Limb (tissue), 2 donors: Measurements from ENCODE around the gene ESF1.
"Not testable (repeated sequence)": the region's sequence is repeated elsewhere in the genome, so short reads cannot be mapped to it uniquely, and the experiment has no call there.

Experiments used
- DNase-seq, 2 donors: peaks; one replicate each; pipeline ENCODE4 v3.0.0-alpha.2; 2016; ENCODE audit errors: extremely low spot score in 2 of 2

Gene ESF1

DNA sequence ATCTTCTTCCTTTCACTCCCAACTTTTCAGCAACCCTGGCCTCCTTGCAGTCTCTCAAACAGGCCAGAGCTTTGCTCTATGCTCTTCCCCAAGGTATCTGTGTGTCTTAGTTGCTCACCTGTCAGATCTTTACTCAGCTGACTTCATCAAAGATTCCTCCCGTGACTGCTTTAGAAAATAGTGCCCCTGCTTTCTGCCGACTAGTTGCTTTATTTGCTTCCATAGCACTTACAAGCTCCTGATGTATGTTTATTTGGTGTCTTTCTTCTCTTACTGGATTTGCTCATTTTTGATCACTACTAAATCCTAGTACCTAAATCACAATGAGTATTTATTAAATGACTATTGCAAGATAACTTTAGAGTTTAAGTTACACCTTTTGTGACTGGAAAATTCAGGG is 6.0 kb upstream of the ESF1 start:
- no peak for DNase-seq

DNA sequence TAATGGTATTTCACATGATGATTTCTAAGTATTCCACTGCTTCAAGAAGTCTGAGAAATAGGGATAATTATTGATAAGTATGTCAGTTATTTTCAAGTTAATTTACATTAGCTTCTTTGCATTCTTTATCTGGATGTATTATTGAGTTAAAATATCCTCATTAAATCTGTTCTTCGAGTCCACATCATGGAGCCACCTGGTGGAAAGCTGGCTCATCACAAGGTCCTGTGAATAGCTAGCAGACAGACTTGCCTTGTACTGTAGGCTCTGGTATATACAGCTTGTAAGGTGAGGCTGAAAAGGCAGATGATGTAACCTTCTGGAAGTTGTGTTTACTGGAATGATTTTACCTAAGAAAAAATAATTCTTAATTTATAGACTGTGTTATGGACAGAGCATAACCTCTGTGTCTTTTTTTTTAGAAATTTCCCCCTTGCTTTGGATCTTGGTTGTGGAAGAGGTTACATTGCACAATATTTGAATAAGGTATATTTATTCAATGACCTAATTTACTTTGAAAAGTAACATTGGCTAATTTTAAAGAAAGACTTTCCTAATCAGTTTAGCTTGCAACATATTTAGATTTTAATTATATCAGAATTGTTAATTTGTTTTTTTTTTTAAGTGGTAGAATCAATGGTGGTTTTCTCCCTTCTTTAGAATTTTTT is 3.6 kb upstream of the ESF1 start:
- peak; percentile 43 to 56 for DNase-seq

DNA sequence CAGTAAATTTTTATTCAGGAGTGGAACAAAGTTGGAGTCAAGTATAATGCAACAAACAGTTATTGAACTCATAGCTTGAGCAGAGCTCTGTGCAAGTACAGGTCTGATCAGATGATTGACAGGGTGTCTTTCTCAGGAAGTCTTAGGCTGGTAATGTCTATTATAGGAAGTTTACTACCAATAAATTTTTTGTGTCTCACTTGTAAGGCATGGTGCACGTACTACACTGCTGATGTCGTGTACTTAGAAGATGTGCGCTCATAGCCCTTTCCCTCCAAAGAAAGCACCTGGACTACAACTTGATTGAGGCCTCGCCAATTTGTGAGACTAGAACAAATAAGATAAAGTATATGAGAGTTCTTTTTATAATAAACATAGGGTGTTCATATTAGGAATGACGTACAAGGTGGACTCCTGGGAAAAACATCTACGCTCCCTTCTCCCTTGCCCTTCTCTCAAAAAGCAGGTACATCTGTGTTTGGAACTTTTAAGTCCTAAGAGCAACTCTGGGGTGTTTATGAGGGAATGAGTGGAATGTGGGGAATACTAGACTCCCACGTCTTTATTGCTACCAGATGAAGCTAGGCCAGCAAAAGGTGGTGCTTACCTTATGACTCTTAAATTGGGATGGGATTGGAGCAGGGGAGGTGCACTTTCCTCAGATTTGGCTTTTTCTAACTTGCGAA is 1.6 kb upstream of the ESF1 start:
- DNase-seq, result no peak

DNA sequence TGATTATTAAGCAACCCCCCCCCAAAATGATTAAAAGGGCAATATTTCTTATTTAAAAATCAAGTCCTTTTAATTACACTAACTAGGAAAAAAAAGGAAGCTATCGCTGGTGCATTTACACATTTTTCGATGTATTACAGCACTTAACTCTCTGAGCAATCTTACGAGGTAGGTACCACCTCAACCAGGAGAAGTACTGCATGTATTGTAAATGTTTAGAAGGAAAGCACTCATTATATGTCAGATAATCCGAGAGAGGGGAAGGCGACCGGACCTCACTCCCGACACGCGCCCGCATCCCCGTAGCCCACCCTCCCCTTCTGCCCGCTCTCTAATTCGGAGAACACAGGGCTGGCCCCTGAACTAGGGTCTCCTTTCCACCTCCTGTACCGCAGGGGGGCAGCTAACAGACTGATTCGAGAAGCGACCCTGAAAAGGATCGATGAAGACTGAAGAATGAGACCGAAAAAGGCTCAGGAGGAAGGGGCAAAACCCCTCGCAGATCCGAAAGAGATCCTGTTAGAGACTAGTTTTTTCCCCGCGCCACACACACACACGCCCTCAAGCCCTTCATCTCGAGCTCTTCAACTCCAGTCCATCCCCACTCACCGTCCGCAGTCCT is 337 bp downstream of the ESF1 start:
- no peak for DNase-seq

DNA sequence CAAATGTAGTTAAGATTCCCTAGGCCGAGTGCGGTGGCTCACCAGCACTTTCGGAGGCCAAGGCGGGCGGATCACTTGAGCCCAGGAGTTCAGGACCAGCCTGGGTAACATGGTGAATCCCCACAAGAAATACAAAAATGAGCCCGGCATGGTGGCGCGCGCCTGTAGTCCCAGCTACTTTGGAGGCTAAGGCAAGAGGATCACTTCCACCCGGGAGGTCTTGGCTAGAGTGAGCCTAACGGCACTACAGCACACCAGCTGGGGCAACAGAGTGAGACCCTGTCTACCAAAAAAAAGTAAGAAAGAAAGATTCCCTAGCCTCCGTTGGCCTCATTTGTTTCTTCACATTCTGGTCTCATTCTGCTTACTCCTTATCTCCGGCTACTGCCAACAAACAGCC is 1.2 kb downstream of the ESF1 start:
- DNase-seq, result no peak

DNA sequence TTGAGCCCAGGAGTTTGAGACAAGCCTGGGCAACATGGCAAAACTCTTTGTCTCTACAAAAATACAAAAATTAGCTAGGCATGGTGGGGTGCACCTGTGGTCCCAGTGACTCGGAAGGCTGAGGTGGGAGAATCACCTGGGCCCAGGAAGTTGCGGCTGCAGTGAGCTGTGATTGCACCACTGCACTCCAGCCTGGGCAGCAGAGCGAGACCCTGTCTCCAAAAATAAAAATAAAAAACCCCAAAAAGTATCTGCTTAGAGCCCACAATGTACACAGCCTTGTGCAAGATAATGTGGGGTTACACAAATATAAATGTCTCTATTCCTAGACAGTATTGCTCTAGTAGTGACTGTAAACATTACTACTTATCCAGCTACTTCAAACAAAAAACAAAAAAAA is 5.9 kb downstream of the ESF1 start:
- DNase-seq, result no peak

DNA sequence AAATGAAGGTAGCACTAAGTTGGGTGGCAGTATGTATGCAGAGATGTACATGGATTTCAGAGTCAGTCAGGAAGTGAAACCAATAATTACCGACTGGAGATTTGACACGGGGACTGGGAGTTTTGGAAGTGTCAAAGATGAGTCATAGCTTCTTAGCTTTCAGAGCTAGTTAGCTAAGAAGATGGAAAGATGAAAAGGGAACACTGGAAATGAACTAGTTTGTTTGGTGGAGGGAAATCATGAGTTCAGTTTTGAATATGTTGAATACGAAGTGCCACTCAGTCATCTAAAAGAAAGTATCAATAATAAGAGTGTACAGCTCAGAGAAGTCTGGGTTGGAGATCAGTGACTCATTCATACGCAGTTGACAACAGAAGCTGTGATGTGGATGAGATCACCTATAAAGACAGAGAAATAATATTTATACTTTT is 7.5 kb downstream of the ESF1 start:
- DNase-seq, result no peak

DNA sequence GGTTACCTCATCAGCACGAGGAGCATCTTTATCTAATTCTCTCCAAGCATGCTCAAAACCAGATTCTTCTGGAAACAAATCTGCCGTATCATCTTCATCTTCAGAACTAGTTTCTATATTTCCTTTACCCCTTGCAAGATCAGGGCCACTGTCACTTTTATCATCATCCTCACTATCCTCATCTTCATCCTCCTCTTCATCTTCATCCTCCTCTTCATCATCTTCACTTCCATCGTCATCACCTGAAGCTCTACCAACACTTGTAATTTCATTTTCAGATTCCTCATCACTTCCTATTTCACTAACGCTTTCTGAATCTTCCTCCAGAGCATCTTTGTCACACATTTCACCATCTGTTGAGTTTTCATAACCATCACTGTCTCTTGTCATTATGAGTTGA is 8.9 kb downstream of the ESF1 start:
- DNase-seq, result no peak

DNA sequence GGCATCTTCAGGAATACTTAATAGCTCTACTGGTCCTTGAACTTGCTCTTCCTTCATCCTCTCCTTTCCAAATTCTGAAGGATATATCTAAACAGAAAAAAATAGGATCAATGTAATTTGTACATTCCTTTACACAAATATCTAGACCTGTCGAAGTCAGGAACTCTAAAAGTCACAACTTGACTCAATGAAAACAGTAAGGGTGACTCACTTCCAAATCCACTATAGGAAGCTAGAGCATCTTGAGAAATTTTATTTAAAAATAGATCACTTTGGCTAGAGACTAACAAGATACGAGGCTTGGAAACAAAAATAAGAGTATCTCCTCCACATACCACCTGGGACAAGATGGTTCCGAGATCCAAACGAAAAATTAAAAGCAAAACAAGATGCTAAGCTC is 12.2 kb downstream of the ESF1 start:
- no peak for DNase-seq

DNA sequence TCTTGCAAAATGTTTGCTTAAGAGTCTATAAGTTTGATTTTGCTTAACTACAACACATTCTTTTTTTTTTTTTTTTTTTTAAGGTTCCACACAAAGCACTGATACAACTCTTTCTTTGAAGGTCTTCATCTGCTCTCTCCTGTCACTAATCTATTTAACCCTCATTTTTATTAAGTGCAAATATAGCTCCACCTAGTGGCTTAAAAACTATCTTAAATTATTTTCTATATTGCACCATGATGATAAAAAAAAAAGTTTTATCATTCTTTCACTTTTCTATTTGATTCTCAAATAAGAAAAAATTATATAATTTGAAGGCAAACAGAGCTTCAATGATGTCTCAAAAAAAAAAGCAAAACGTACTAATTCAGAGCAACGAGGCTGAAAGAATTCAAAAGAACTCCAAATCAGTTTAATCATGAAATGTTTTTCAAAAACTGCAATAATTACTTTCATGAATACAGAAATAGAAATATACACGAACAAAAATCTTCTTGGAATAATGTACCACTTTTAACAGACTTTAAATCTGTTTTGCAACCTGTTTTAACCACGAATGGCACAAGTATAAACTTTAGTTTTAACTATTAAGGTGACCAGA is 12.8 kb downstream of the ESF1 start:
- DNase-seq, result peak in 1 of 2 donors; percentile 44

DNA sequence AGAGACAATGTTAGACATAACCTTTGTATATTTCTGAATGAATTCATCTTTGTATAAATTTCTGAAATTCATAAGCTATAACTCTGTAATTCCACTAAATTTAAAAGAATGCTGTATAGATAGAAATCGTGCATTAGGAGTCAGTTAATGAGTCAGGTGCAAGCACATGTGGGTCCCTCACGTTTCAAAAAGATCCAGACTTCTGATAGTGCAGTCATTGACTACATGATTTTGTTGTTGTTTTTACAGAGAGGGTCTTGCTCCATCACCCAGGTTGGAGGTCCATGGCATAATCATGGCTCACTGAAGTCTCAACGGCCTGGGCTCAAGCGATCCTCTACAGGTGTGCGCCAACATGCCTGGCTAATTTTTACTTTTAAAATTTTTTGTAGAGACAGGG is 14.6 kb downstream of the ESF1 start:
- DNase-seq, result no peak

DNA sequence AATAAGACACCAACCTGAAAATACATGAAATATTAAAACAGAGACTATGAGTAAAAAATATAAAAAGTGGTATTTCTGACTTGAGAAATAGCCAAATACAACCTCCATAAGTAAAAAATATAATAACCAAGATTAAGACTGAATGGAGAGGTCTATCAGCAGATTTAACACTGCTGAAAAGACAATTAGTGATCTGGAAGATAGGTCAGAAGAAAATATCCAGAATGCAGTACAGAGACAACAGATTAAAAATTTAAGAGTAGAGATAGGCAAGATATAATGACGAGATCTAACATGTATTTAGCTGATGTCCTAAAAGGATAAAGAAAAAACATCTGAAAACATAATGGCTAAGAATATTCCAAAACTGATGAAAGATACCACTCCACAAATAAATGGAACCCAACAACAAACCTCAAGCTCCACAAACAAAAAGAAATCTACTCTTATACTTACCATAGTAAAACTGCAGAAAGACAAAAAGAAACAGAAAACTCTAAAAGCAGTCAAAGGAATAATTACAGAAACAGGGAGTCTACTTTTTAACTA is 18.8 kb downstream of the ESF1 start:
- no peak for DNase-seq

DNA sequence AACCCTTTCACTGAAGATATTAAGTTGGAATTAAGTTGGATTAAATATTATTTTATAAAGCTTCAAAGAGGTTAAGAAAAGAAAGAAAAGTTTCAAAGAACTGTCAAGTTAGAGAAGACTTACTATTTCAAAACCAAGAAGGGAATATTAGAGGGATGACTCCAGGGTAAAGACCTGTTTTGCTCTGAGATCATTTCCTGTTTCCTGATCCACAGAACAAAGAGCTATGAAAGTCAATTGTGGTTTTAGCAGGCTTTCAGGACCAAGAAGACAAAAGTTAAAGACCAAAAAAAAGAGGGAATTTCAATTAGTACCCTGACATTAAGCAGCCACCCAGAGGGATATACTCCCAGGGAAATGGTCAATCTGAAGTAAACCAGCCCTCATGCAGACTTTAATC is 19.4 kb downstream of the ESF1 start:
- DNase-seq, result no peak

DNA sequence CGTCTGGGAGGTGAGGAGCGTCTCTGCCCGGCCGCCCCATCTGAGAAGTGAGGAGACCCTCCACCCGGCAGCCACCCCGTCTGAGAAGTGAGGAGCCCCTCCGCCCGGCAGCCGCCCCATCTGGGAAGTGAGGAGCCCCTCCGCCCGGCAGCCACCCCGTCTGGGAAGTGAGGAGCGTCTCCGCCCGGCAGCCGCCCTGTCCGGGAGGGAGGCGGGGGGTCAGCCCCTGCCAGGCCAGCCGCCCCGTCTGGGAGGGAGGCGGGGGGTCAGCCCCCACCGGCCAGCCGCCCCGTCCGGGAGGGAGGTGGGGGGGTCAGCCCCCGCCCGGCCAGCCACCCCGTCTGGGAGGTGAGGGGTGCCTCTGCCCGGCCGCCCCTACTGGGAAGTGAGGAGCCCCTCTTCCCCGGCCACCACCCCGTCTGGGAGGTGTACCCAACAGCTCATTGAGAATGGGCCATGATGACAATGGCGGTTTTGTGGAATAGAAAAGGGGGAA is 24.2 kb downstream of the ESF1 start:
- not testable (repeated sequence) for DNase-seq

DNA sequence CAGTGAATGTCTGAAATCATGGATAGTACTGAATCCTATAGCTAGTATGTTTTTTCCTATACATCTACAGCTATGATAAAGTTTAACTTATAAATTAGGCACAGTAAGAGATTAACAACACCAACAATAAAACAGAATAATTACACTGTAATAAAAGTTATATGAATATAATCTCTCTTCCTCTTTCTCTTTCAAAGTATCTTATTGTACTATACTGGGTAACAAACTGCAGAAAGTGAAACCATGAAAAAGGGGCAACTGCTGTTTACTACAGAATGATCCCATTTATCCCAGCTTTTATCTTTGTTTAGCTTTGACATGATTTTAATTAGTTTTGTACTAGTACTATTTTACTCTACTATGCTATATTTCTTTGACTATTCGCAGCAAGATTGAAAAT is 25.8 kb downstream of the ESF1 start:
- DNase-seq, result no peak

DNA sequence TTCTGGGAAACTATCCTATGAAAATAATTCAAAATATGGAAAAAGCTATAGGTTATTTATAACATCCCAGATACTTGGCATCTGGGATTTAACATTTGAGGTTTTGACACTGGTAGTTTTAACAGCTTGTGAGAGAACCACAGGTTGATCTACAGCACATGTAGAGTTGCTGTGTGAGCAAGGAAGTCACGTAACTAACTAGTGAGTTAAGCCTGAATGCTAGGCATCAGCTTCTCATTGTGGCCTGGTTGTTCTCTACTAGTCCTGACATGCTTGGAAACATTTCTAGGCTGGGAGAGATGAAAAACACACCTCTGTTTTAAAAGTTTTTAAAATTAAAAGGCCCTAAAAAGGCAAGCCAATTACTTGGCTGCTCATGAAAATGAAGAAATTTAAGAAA is 28.2 kb downstream of the ESF1 start:
- peak in 1 of 2 donors; percentile 32 for DNase-seq

DNA sequence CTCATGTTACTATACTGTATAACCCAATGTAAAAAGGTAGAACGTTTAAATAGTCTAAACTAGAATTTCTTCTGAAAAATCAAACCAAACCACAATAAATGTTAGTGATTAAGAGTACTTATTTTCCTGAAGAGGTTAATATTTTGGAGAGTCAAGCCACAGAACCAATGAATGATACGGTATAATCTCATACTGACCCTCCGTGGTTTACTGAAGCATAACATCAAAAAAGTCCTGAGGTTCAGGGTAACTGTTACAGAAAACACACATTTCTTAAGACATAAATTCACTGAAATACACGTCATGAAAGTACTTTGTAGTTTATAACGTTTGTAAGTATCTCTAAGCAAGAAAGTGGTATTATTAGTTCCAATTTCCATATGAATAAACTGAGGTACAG is 28.9 kb downstream of the ESF1 start:
- no peak for DNase-seq

DNA sequence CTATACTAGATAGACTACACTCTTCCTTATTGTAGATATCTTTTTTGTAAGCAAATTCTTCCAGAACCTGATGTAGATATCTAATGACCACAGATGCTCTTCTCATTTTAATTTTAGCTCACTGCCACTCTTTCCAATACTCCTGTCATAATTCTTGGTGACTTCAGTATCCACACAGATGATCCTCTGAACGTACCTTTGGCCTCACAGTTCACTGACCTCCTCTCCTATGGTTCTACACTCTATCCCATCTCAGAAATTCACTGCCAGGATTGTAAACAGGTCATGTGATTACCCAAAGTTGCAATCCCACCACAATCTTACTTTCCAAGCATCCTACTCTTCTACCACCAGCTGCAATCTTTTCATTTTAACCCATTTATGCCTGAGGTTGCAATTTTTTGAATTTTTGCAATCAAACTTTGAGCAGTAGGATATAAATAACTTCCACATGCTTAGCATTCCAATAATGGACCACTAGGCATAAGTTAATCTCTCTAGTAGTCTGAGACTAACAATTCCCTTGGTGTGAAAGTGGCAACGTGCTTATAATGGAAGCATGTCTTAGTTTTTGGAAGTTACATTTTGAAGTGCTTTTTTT is 31.2 kb downstream of the ESF1 start:
- DNase-seq, result no peak

DNA sequence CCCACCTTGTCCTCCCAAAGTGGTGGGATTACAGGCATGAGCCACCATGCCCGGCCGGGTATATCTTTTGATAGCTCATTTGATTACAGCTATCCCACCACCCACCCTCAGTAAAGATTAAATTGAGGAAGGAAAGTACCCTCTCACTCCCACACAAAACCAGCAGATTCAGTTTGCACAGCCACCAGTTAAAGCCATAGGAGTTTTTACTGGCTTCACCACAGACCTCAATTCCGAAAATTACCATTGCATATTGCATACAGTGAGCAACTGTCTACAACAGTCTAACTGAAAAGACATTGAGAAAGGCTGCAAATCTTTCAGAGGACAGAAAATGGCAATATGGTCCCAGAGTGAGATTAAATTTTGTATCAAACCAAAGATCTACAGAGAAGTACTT is 34.9 kb downstream of the ESF1 start:
- DNase-seq, result no peak

DNA sequence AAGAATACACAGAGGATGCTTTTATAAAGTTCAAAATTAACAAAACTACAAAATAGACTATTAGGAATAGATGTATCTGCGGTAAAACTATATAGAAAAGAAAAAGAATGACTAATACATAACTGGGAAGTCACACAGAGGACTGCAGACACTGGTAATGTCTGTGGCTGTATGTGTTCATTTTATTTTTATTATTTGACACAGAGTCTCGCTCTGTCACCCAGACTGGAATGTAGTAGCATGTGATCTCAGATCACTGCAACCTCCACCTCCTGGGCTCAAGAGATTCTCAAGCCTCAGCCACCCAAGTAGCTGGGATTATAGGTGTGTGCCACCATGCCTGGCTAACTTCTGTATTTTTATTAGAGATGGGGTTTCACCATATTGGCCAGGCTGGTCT is 38.9 kb downstream of the ESF1 start:
- DNase-seq, result no peak

DNA sequence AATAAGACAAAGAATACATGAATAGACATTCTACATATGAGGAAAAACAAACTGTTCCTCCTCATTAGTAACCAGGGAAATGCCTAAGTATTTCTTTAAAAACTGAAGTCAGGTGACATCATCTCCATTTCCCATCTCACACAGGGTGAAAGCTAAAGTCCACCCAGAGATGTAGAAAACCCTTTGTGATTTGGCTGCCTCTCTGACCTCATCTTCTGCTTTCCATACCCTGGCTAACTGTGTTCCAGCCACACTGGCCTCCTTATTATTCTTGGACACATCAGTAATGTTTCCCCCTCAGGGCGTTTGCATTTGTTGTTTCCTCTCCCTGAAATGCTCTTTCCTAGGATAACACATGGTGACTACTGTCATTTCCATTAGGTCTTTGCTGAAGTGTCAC is 40.4 kb downstream of the ESF1 start:
- DNase-seq, result no peak

DNA sequence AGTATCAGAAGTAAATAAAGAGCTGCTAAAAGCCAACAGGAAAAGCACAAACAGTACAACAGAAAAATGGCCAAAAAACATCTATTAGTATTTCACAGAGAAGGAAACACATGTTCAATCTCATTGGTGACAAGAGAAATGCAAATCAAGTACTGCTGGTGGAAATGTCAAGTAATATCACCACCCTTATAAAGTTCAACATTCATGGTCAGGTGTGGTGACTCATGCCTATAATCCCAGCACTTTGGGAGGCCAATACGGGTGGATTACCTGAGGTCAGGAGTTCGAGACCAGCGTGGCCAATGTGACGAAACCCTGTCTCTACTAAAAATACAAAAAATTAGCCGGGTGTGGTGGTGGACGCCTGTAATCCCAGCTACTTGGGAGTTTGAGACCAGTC is 42.8 kb downstream of the ESF1 start:
- no peak for DNase-seq
